Breast epithelium (tissue), 4 donors: Measurements from ENCODE around the gene LINGO1. TPM values are rescaled to one million over a fixed set of nuclear protein-coding genes. Genes with fewer than 3 reads are reported as not detected.

ENCODE experiments used
- DNase-seq, 2 donors: peaks; one replicate each; pipeline ENCODE4 v3.0.0-alpha.2; 2019; ENCODE audit warnings: low spot score in 2 of 2
- H3K27ac ChIP-seq, 2 donors: fragments of 200-600 bp; sonication (generic) in 1 of 2; one replicate each; pipeline ENCODE4 v1.5.1; 2016 to 2019; ENCODE audit warnings: mild to moderate bottlenecking in 1 of 2
- H3K27me3 ChIP-seq, 2 donors: fragments of 200-600 bp; sonication (generic) in 1 of 2; one replicate each; pipeline versions ENCODE4 v1.5.1 to v1.6.0; 2017 to 2019; ENCODE audit warnings: control low read depth in 1 of 2, mild to moderate bottlenecking in 1 of 2
- H3K36me3 ChIP-seq: fragments of 200-600 bp; one replicate; pipeline ENCODE4 v1.5.1; 2019
- H3K4me1 ChIP-seq, 2 donors: fragments of 200-600 bp; sonication (generic); one replicate each; pipeline ENCODE4 v1.5.1; 2016 to 2019; ENCODE audit warnings: control low read depth in 1 of 2
- H3K4me3 ChIP-seq, 3 donors: fragments of 200-600 bp; sonication (generic); 1 replicate in 2 of 3; 2 replicates in 1 of 3; pipeline ENCODE4 v1.5.1; 2016 to 2019; ENCODE audit warnings: mild to moderate bottlenecking in 3 of 3, moderate library complexity in 2 of 3
- H3K9me3 ChIP-seq, 2 donors: fragments of 200-600 bp; sonication (generic) in 1 of 2; one replicate each; pipeline ENCODE4 v1.5.1; 2016 to 2019; ENCODE audit warnings: control low read depth in 1 of 2
- CTCF ChIP-seq, 3 donors: fragments of 450-650 bp; IDR thresholded peaks; one replicate each; pipeline ENCODE4 v1.5.1; 2016 to 2017; ENCODE audit warnings: antibody characterized with exemption in 3 of 3, mild to moderate bottlenecking in 3 of 3, moderate library complexity in 3 of 3
- POLR2A ChIP-seq: fragments of 450-650 bp; IDR thresholded peaks from one replicate; pipeline ENCODE4 v1.6.1; 2016; ENCODE audit warnings: antibody characterized with exemption, mild to moderate bottlenecking, moderate library complexity
- POLR2AphosphoS5 ChIP-seq, 3 donors: sonication (generic); formaldehyde crosslinking; IDR thresholded peaks; one replicate each; pipeline ENCODE4 v1.6.1; 2017; ENCODE audit warnings: antibody characterized with exemption in 3 of 3
- intact Hi-C: fragments of 100-400 bp; cut with DNase I; formaldehyde crosslinking; loops from one replicate; pipeline ENCODE4 v1.15.1; 2023; ENCODE audit warnings: low total_unique reads
- total RNA-seq, 3 donors: library from RNA; depleted of rRNA; stranded (reverse); fragments of >200 nt; gene quantifications; one replicate each; pipeline ENCODE4 v1.1.0, GENCODE V29; 2016

The LINGO1 gene
- 1 to 10 TPM in 2 of 3 donors, not detected in 1; 1.2 to 1.6 TPM for total RNA-seq

- Histone ChIP-seq H3K9me3 (no peaks in the 10 kb centered on the region), H3K27me3 (peaks cover 8 to 34% of the 10 kb centered on the region in 2 donors), H3K36me3 (no peaks in the 10 kb centered on the region), H3K27ac (peak within 1 kb of the TSS in 1 of 2 donors; percentile 50), H3K4me1 (peaks cover 0 to 4% of the 10 kb centered on the region in 2 donors), H3K4me3 (peak within 1 kb of the TSS; percentile 47 to 78 (median 62))
- TF ChIP-seq CTCF (IDR thresholded peaks at IDR 0.05) (no peak), POLR2A (no peak), POLR2AphosphoS5 (IDR thresholded peaks at IDR 0.05) (no peak)
- intact Hi-C loops, result no loop called here
- no peak for DNase-seq
Measured at GRCh38 chr15:77632534-77633133, at the start of gene LINGO1. Gene LINGO1 (minus strand): TSS chr15:77632912. CDS start chr15:77632315, 597 bp downstream.

GRCh38 chr15:77681362-77681761 is 48.6 kb upstream of the LINGO1 start:
- Histone ChIP-seq H3K9me3 (no peaks in the 10 kb centered on the region), H3K4me1 (no peaks in the 10 kb centered on the region), H3K4me3 (no peak overlapping the region), H3K27me3 (no peaks in the 10 kb centered on the region), H3K36me3 (no peaks in the 10 kb centered on the region), H3K27ac (no peak overlapping the region)
- TF ChIP-seq CTCF (IDR thresholded peaks at IDR 0.05) (no peak), POLR2A (no peak), POLR2AphosphoS5 (IDR thresholded peaks at IDR 0.05) (no peak)
- no peak for DNase-seq
- intact Hi-C loops, result no loop called here

- no peak for DNase-seq
- Histone ChIP-seq H3K4me3 (no peak overlapping the region), H3K27ac (no peak overlapping the region), H3K4me1 (no peaks in the 10 kb centered on the region), H3K36me3 (no peaks in the 10 kb centered on the region), H3K9me3 (no peaks in the 10 kb centered on the region), H3K27me3 (no peaks in the 10 kb centered on the region)
- no peak for TF ChIP-seq POLR2AphosphoS5 (IDR thresholded peaks at IDR 0.05)
- no peak for TF ChIP-seq POLR2A
- no peak for TF ChIP-seq CTCF (IDR thresholded peaks at IDR 0.05)
- intact Hi-C loops, result no loop called here
Measured at GRCh38 chr15:77676569-77677375, 44.1 kb upstream of the LINGO1 start.

GRCh38 chr15:77675806-77676415 is 43.2 kb upstream of the LINGO1 start:
- no peaks in the 10 kb centered on the region for H3K9me3 ChIP-seq
- H3K36me3 ChIP-seq, result no peaks in the 10 kb centered on the region
- DNase-seq, result no peak
- intact Hi-C loops, result no loop called here
- peaks cover 0 to 6% of the 10 kb centered on the region in 2 donors for H3K27me3 ChIP-seq
- TF ChIP-seq POLR2A (no peak), POLR2AphosphoS5 (IDR thresholded peaks at IDR 0.05) (no peak), CTCF (IDR thresholded peaks at IDR 0.05) (no peak)
- H3K27ac ChIP-seq, result no peak overlapping the region
- H3K4me1 ChIP-seq, result no peaks in the 10 kb centered on the region
- no peak overlapping the region for H3K4me3 ChIP-seq

GRCh38 chr15:77674327-77674726 is 41.6 kb upstream of the LINGO1 start:
- Histone ChIP-seq H3K4me3 (no peak overlapping the region), H3K4me1 (no peaks in the 10 kb centered on the region), H3K36me3 (no peaks in the 10 kb centered on the region), H3K27ac (no peak overlapping the region), H3K27me3 (peaks cover 0 to 16% of the 10 kb centered on the region in 2 donors), H3K9me3 (no peaks in the 10 kb centered on the region)
- intact Hi-C loops, result no loop called here
- no peak for TF ChIP-seq CTCF (IDR thresholded peaks at IDR 0.05)
- TF ChIP-seq POLR2A, result no peak
- TF ChIP-seq POLR2AphosphoS5 (IDR thresholded peaks at IDR 0.05), result no peak
- no peak for DNase-seq
